ENCODE results near the gene SMG1. TPM values are rescaled to one million over a fixed set of nuclear protein-coding genes. Genes with fewer than 3 reads are reported as not detected.
"Not testable (repeated sequence)": the region's sequence is repeated elsewhere in the genome, so short reads cannot be mapped to it uniquely, and the experiment has no call there.

Gene SMG1
- total RNA-seq, 1 experiment from 2014 or later: 72.7 TPM

GRCh38 chr16:18931756-18932155 lies 5.5 kb upstream of the SMG1 start:
- Histone ChIP-seq H3K27ac (ENCODE audit: low read depth, low read length) (no peak overlapping the region), H3K9ac (ENCODE audit: low read length) (no peak overlapping the region), H2AFZ (ENCODE audit: low read depth, low read length, poor library complexity, severe bottlenecking) (no peak overlapping the region), H3K9me2 (ENCODE audit: insufficient read depth) (no peaks in the 10 kb centered on the region), H3K4me3 (replicated peaks in 1 of 2; ENCODE audit: low read depth in 1 of 2, low read length in 2 of 2) (no peak overlapping the region), H3K9me3 (ENCODE audit: control insufficient read depth in 1 of 2, insufficient read depth in 1 of 2, low read depth in 1 of 2, low read length in 2 of 2) (no peaks in the 10 kb centered on the region), H3K4me2 (ENCODE audit: low read length) (no peak overlapping the region), H3K36me3 (ENCODE audit: control insufficient read depth in 1 of 2, insufficient read depth in 2 of 2, low read length in 2 of 2) (no peaks in the 10 kb centered on the region), H4K20me1 (ENCODE audit: insufficient read depth) (no peaks in the 10 kb centered on the region), H3K27me3 (ENCODE audit: insufficient read depth, low read length) (no peaks in the 10 kb centered on the region), H3K79me2 (ENCODE audit: insufficient read depth, low read length) (no peaks in the 10 kb centered on the region), H3K4me1 (ENCODE audit: control insufficient read depth in 1 of 2, insufficient read depth in 2 of 2, low read length in 2 of 2) (peaks cover 5% of the 10 kb centered on the region in 2 experiments; a peak in 3 of 4 replicates)
- CTCF ChIA-PET: interaction anchor here (2.2 kb wide), 1 partner anchor 130 kb away, joined by 5 read pairs; the partner anchor contains the start of gene ARL6IP1
- intact Hi-C loops (cut with micrococcal nuclease): no loop called here
- RAD21 ChIA-PET (ENCODE audit: low non-redundant PET in 1 of 2, low total read pairs in 2 of 2, uncharacterized antibody in 2 of 2, unreplicated experiment in 2 of 2): no interaction called here
- TF ChIP-seq EZH2phosphoT487 (IDR thresholded peaks at IDR 0.05; ENCODE audit: borderline replicate concordance): no peak
- no peak for TF ChIP-seq SRF (IDR thresholded peaks at IDR 0.05; ENCODE audit: low read depth)
- TF ChIP-seq JUND (IDR thresholded peaks at IDR 0.05): no peak
- no peak for TF ChIP-seq MAX (IDR thresholded peaks at IDR 0.05)
- TF ChIP-seq RAD21 (IDR thresholded peaks at IDR 0.05; ENCODE audit: low read depth): no peak
- TF ChIP-seq ELF1 (IDR thresholded peaks at IDR 0.05; ENCODE audit: borderline replicate concordance, low read depth): no peak
- TF ChIP-seq CBX3 (IDR thresholded peaks at IDR 0.05; ENCODE audit: low read depth): no peak
- TF ChIP-seq ATF3 (IDR thresholded peaks at IDR 0.05): no peak
- no peak for TF ChIP-seq CEBPB (IDR thresholded peaks at IDR 0.05; ENCODE audit: low read depth)
- no peak for TF ChIP-seq POLR2A (IDR thresholded peaks at IDR 0.05; ENCODE audit: borderline replicate concordance, extremely low read depth, insufficient read depth, insufficient read length)
- no peak for TF ChIP-seq FOSL1 (IDR thresholded peaks at IDR 0.05; ENCODE audit: low read depth)
- no peak for TF ChIP-seq ZFX (IDR thresholded peaks at IDR 0.05)
- TF ChIP-seq POLR2AphosphoS5 (IDR thresholded peaks at IDR 0.05; ENCODE audit: low read depth, low read length): no peak
- DNase-seq (ENCODE audit: low read depth, low spot score) (no peak), ATAC-seq (no peak)
- POLR2A ChIA-PET: interaction anchor here (1.1 kb wide), 1 partner anchor 141 kb away, joined by 3 read pairs; the partner anchor contains the start of gene RPS15A
- BruUV-seq (replicated peaks): no TSS peak

GRCh38 chr16:18930095-18930494 lies 3.9 kb upstream of the SMG1 start:
- H3K4me3 ChIP-seq (replicated peaks in 1 of 2; ENCODE audit: low read depth in 1 of 2, low read length in 2 of 2); H3K9ac ChIP-seq (ENCODE audit: low read length); H3K36me3 ChIP-seq (ENCODE audit: control insufficient read depth in 1 of 2, insufficient read depth in 2 of 2, low read length in 2 of 2); H3K4me1 ChIP-seq (ENCODE audit: control insufficient read depth in 1 of 2, insufficient read depth in 2 of 2, low read length in 2 of 2); H3K27me3 ChIP-seq (ENCODE audit: insufficient read depth, low read length); H3K9me3 ChIP-seq (ENCODE audit: control insufficient read depth in 1 of 2, insufficient read depth in 1 of 2, low read depth in 1 of 2, low read length in 2 of 2); BruUV-seq (replicated peaks); H3K27ac ChIP-seq (ENCODE audit: low read depth, low read length); intact Hi-C loops (cut with micrococcal nuclease); ATAC-seq; DNase-seq (ENCODE audit: low read depth, low spot score); POLR2A ChIA-PET; H3K9me2 ChIP-seq (ENCODE audit: insufficient read depth); H3K4me2 ChIP-seq (ENCODE audit: low read length); H3K79me2 ChIP-seq (ENCODE audit: insufficient read depth, low read length); H2AFZ ChIP-seq (ENCODE audit: low read depth, low read length, poor library complexity, severe bottlenecking); H4K20me1 ChIP-seq (ENCODE audit: insufficient read depth); RAD21 ChIA-PET (ENCODE audit: low non-redundant PET in 1 of 2, low total read pairs in 2 of 2, uncharacterized antibody in 2 of 2, unreplicated experiment in 2 of 2): not testable (repeated sequence)
- CTCF ChIA-PET: interaction anchor here (1.0 to 2.2 kb wide), 2 partner anchors 10 to 128 kb away, joined by 3 to 5 read pairs; partner anchors contain the start of gene ARL6IP1

- BruUV-seq (replicated peaks); H3K27ac ChIP-seq (ENCODE audit: low read depth, low read length); H3K4me3 ChIP-seq (replicated peaks in 1 of 2; ENCODE audit: low read depth in 1 of 2, low read length in 2 of 2); H3K4me2 ChIP-seq (ENCODE audit: low read length); intact Hi-C loops (cut with micrococcal nuclease); H3K9ac ChIP-seq (ENCODE audit: low read length); POLR2A ChIA-PET; H3K9me3 ChIP-seq (ENCODE audit: control insufficient read depth in 1 of 2, insufficient read depth in 1 of 2, low read depth in 1 of 2, low read length in 2 of 2); RAD21 ChIA-PET (ENCODE audit: low non-redundant PET in 1 of 2, low total read pairs in 2 of 2, uncharacterized antibody in 2 of 2, unreplicated experiment in 2 of 2); H3K27me3 ChIP-seq (ENCODE audit: insufficient read depth, low read length); H2AFZ ChIP-seq (ENCODE audit: low read depth, low read length, poor library complexity, severe bottlenecking); DNase-seq (ENCODE audit: low read depth, low spot score); H4K20me1 ChIP-seq (ENCODE audit: insufficient read depth); ATAC-seq; CTCF ChIA-PET; H3K36me3 ChIP-seq (ENCODE audit: control insufficient read depth in 1 of 2, insufficient read depth in 2 of 2, low read length in 2 of 2); H3K9me2 ChIP-seq (ENCODE audit: insufficient read depth): not testable (repeated sequence)
- H3K4me1 ChIP-seq (ENCODE audit: control insufficient read depth in 1 of 2, insufficient read depth in 2 of 2, low read length in 2 of 2): peaks cover 5 to 20% of the 10 kb centered on the region in 2 experiments
- H3K79me2 ChIP-seq (ENCODE audit: insufficient read depth, low read length): peaks cover 26% of the 10 kb centered on the region
These were observed 1.9 kb upstream of the SMG1 start for GRCh38 chr16:18928073-18928472.

Measured in HCT116 (cell line).